Muscle layer of duodenum (tissue), 2 donors: ENCODE measurements around the gene CCDC134.

Experiments used
- H3K27ac ChIP-seq: one replicate; pipeline ENCODE4 v1.7.0; 2013; ENCODE audit warnings: mild to moderate bottlenecking, low read length
- H3K27me3 ChIP-seq: one replicate; pipeline ENCODE4 v1.7.0; 2013; ENCODE audit warnings: low read depth, mild to moderate bottlenecking, control low read depth, low read length
- H3K36me3 ChIP-seq, 2 donors: one replicate each; pipeline ENCODE4 v1.7.0; 2013; ENCODE audit warnings: low read length in 2 of 2, control low read depth in 1 of 2, mild to moderate bottlenecking in 1 of 2; ENCODE audit not compliant: insufficient read depth in 2 of 2, control insufficient read depth in 1 of 2
- H3K4me1 ChIP-seq, 2 donors: one replicate each; pipeline ENCODE4 v1.7.0; 2013; ENCODE audit warnings: low read length in 2 of 2, mild to moderate bottlenecking in 2 of 2, control low read depth in 1 of 2, moderate library complexity in 1 of 2; ENCODE audit not compliant: insufficient read depth in 2 of 2, control insufficient read depth in 1 of 2
- H3K4me3 ChIP-seq, 2 donors: one replicate each; pipeline ENCODE4 v1.7.0; 2013; ENCODE audit warnings: low read length in 2 of 2, low read depth in 1 of 2, mild to moderate bottlenecking in 1 of 2
- H3K9me3 ChIP-seq, 2 donors: one replicate each; pipeline ENCODE4 v1.7.0; 2013; ENCODE audit warnings: low read length in 2 of 2, control low read depth in 1 of 2, mild to moderate bottlenecking in 1 of 2; ENCODE audit not compliant: control insufficient read depth in 1 of 2
- donor health status: healthy.

Gene CCDC134

GRCh38 chr22:41815716-41816115 is 15.2 kb downstream of the CCDC134 start:
- H3K4me3 ChIP-seq, result no peak overlapping the region
- H3K4me1 ChIP-seq, result no peaks in the 10 kb centered on the region
- H3K27ac ChIP-seq, result no peak overlapping the region
- no peaks in the 10 kb centered on the region for H3K27me3 ChIP-seq
- no peaks in the 10 kb centered on the region for H3K9me3 ChIP-seq
- H3K36me3 ChIP-seq, result peaks cover 18 to 32% of the 10 kb centered on the region in 2 donors

- no peak overlapping the region for H3K4me3 ChIP-seq
- no peaks in the 10 kb centered on the region for H3K4me1 ChIP-seq
- H3K36me3 ChIP-seq, result peaks cover 18 to 27% of the 10 kb centered on the region in 2 donors
- no peaks in the 10 kb centered on the region for H3K27me3 ChIP-seq
- no peak overlapping the region for H3K27ac ChIP-seq
- no peaks in the 10 kb centered on the region for H3K9me3 ChIP-seq
Measured at GRCh38 chr22:41816241-41816640, 15.8 kb downstream of the CCDC134 start.

- H3K36me3 ChIP-seq, result peaks cover 18 to 24% of the 10 kb centered on the region in 2 donors
- H3K4me3 ChIP-seq, result no peak overlapping the region
- no peaks in the 10 kb centered on the region for H3K9me3 ChIP-seq
- H3K4me1 ChIP-seq, result no peaks in the 10 kb centered on the region
- H3K27me3 ChIP-seq, result no peaks in the 10 kb centered on the region
- H3K27ac ChIP-seq, result no peak overlapping the region
Measured at GRCh38 chr22:41816871-41817270, 16.4 kb downstream of the CCDC134 start.

GRCh38 chr22:41818011-41818410 is 17.5 kb downstream of the CCDC134 start:
- H3K4me3 ChIP-seq, result no peak overlapping the region
- no peak overlapping the region for H3K27ac ChIP-seq
- H3K9me3 ChIP-seq, result no peaks in the 10 kb centered on the region
- H3K4me1 ChIP-seq, result no peaks in the 10 kb centered on the region
- peaks cover 17 to 20% of the 10 kb centered on the region in 2 donors for H3K36me3 ChIP-seq
- H3K27me3 ChIP-seq, result no peaks in the 10 kb centered on the region

- no peak overlapping the region for H3K4me3 ChIP-seq
- no peaks in the 10 kb centered on the region for H3K4me1 ChIP-seq
- H3K27me3 ChIP-seq, result no peaks in the 10 kb centered on the region
- H3K9me3 ChIP-seq, result no peaks in the 10 kb centered on the region
- peaks cover 14 to 15% of the 10 kb centered on the region in 2 donors for H3K36me3 ChIP-seq
- no peak overlapping the region for H3K27ac ChIP-seq
Measured at GRCh38 chr22:41818596-41818995, 18.1 kb downstream of the CCDC134 start.

- H3K27me3 ChIP-seq, result no peaks in the 10 kb centered on the region
- H3K9me3 ChIP-seq, result no peaks in the 10 kb centered on the region
- no peaks in the 10 kb centered on the region for H3K4me1 ChIP-seq
- H3K4me3 ChIP-seq, result no peak overlapping the region
- H3K36me3 ChIP-seq, result peaks cover 11 to 15% of the 10 kb centered on the region in 2 donors
- H3K27ac ChIP-seq, result no peak overlapping the region
Measured at GRCh38 chr22:41819257-41819656, 18.8 kb downstream of the CCDC134 start.

GRCh38 chr22:41820447-41820846 is 20.0 kb downstream of the CCDC134 start:
- no peaks in the 10 kb centered on the region for H3K4me1 ChIP-seq
- no peak overlapping the region for H3K27ac ChIP-seq
- H3K4me3 ChIP-seq, result no peak overlapping the region
- no peaks in the 10 kb centered on the region for H3K27me3 ChIP-seq
- H3K9me3 ChIP-seq, result no peaks in the 10 kb centered on the region
- H3K36me3 ChIP-seq, result peaks cover 11 to 15% of the 10 kb centered on the region in 2 donors

GRCh38 chr22:41821471-41822316 is 21.2 kb downstream of the CCDC134 start:
- Histone ChIP-seq H3K27me3 (no peaks in the 10 kb centered on the region), H3K4me3 (no peak overlapping the region), H3K4me1 (no peaks in the 10 kb centered on the region), H3K27ac (no peak overlapping the region), H3K9me3 (no peaks in the 10 kb centered on the region), H3K36me3 (peaks cover 0 to 11% of the 10 kb centered on the region in 2 donors)

- no peaks in the 10 kb centered on the region for H3K27me3 ChIP-seq
- H3K4me3 ChIP-seq, result no peak overlapping the region
- H3K36me3 ChIP-seq, result peaks cover 0 to 11% of the 10 kb centered on the region in 2 donors
- H3K4me1 ChIP-seq, result no peaks in the 10 kb centered on the region
- no peak overlapping the region for H3K27ac ChIP-seq
- H3K9me3 ChIP-seq, result no peaks in the 10 kb centered on the region
Measured at GRCh38 chr22:41822317-41823057, 22.0 kb downstream of the CCDC134 start.

- H3K4me3 ChIP-seq, result no peak overlapping the region
- peaks cover 0 to 8% of the 10 kb centered on the region in 2 donors for H3K36me3 ChIP-seq
- no peaks in the 10 kb centered on the region for H3K9me3 ChIP-seq
- no peaks in the 10 kb centered on the region for H3K4me1 ChIP-seq
- no peak overlapping the region for H3K27ac ChIP-seq
- H3K27me3 ChIP-seq, result no peaks in the 10 kb centered on the region
Measured at GRCh38 chr22:41823797-41824196, 23.3 kb downstream of the CCDC134 start.

- Histone ChIP-seq H3K4me3 (no peak overlapping the region), H3K27ac (no peak overlapping the region), H3K9me3 (no peaks in the 10 kb centered on the region), H3K27me3 (no peaks in the 10 kb centered on the region), H3K36me3 (peaks cover 0 to 4% of the 10 kb centered on the region in 2 donors), H3K4me1 (no peaks in the 10 kb centered on the region)
Measured at GRCh38 chr22:41825376-41825775, 24.9 kb downstream of the CCDC134 start.
